ENCODE measurements around the gene CD99. TPM values are rescaled to one million over a fixed set of nuclear protein-coding genes. Genes with fewer than 3 reads are reported as not detected.

Gene CD99
- total and polyA plus RNA-seq, 8 donors: 72.9 to 220 (median 128) TPM

DNA sequence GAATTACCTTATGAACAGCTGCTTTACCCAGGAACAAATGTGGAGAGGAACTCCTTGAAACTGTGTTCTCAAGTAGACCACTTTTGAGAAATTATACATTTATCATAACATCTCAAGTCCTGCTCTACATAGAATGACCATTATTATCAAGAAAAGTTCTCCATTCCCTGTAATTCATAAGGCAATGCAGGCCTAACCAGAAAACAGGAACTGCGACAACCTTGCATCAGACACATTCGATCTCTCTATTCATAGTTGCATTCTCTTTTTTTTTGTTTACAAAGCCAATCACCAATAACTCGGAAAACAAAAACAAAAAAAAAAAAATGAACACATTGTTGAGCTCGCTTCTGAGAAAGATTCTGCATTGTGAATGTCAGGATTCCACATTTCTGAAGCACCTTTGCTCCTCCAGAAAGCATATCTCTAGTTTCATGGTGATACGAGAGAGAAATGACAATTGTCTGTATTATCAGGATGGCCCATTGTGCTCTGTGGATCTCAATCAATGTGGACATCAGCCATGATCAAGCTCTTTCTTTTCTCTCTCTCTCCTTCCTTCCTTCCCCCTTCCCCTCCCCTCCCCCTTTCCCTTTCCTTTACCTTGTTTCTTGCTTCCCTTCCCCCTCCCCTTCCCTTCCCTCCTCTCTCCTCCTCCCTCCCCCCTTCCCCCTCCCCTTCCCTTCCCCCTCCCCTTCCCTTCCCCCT is 32.4 kb upstream of the CD99 start:
- no peaks in the 10 kb centered on the region for H3K27me3 ChIP-seq
- intact Hi-C loops (cut with DNase I; ENCODE audit: low total_unique reads): no loop called here
- H3K9me3 ChIP-seq: no peaks in the 10 kb centered on the region
- no peak for DNase-seq
- H3K27ac ChIP-seq: no peak overlapping the region
- no peaks in the 10 kb centered on the region for H3K36me3 ChIP-seq
- peaks cover 0 to 9% (median 0%) of the 10 kb centered on the region in 4 donors for H3K4me1 ChIP-seq
- TF ChIP-seq EP300 (IDR thresholded peaks at IDR 0.05) (no peak), POLR2A (IDR thresholded peaks at IDR 0.05) (no peak), POLR2AphosphoS5 (IDR thresholded peaks at IDR 0.05) (no peak)
- TF ChIP-seq, protein P1, sequence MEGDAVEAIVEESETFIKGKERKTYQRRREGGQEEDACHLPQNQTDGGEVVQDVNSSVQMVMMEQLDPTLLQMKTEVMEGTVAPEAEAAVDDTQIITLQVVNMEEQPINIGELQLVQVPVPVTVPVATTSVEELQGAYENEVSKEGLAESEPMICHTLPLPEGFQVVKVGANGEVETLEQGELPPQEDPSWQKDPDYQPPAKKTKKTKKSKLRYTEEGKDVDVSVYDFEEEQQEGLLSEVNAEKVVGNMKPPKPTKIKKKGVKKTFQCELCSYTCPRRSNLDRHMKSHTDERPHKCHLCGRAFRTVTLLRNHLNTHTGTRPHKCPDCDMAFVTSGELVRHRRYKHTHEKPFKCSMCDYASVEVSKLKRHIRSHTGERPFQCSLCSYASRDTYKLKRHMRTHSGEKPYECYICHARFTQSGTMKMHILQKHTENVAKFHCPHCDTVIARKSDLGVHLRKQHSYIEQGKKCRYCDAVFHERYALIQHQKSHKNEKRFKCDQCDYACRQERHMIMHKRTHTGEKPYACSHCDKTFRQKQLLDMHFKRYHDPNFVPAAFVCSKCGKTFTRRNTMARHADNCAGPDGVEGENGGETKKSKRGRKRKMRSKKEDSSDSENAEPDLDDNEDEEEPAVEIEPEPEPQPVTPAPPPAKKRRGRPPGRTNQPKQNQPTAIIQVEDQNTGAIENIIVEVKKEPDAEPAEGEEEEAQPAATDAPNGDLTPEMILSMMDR (IDR thresholded peaks at IDR 0.05): no peak
- 78 to 86% (median 82%) methylated on average over 5 of the region's 5 CpGs for WGBS, 5 donors
- H3K4me3 ChIP-seq: no peak overlapping the region

DNA sequence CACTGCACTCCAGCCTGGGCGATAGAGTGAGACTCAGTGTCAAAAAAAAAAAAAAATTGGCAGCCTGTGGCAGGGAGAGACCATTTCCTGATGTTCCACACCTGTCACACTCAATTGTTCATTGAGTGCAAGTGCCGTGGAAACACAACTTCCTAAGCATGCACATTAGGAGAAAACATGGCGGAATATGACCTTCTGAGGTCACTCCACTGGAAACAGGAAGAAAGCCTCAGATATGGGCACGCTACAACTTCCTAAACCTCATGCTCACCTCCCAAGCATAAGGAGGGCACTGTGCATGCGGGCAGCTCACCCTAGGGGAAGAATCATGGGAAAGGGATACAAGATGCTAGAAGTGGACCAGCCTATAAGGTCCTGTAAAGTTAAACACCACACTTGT is 28.5 kb upstream of the CD99 start:
- H3K9me3 ChIP-seq: no peaks in the 10 kb centered on the region
- intact Hi-C loops (cut with DNase I; ENCODE audit: low total_unique reads): no loop called here
- DNase-seq: no peak
- TF ChIP-seq, protein P1 (IDR thresholded peaks at IDR 0.05): no peak
- no peak for TF ChIP-seq POLR2A (IDR thresholded peaks at IDR 0.05)
- TF ChIP-seq POLR2AphosphoS5 (IDR thresholded peaks at IDR 0.05): no peak
- TF ChIP-seq EP300 (IDR thresholded peaks at IDR 0.05): no peak
- peaks cover 0 to 8% (median 4%) of the 10 kb centered on the region in 4 donors for H3K4me1 ChIP-seq
- H3K27ac ChIP-seq: no peak overlapping the region
- 73 to 88% (median 78%) methylated on average over 5 of the region's 5 CpGs for WGBS, 5 donors
- H3K4me3 ChIP-seq: no peak overlapping the region
- H3K36me3 ChIP-seq: no peaks in the 10 kb centered on the region
- H3K27me3 ChIP-seq: no peaks in the 10 kb centered on the region

DNA sequence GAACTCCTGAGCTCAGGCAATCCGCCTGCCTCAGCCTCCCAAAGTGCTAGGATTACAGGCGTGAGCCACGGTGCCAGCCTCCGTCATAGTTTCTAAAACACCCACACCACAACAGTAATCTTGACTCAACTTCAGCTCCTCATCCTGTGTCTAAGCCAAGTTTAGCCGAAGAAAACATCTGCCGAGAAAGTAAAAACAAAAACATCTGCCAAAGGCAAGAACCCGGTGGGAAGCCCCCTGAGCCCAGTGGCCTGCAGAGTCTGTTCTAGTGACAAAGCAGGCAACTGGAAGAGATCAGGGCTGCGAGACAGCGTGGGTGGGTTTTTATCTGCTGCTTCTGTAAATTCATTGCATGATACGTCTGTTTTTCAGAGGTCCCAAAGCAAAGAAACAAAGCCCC is 26.6 kb upstream of the CD99 start:
- TF ChIP-seq POLR2AphosphoS5 (IDR thresholded peaks at IDR 0.05) (peak in 1 of 3 donors; percentile 8), POLR2A (IDR thresholded peaks at IDR 0.05) (no peak)
- Histone ChIP-seq H3K27me3 (no peaks in the 10 kb centered on the region), H3K27ac (peak overlapping the region in 3 of 5 donors; percentile 3 to 58 (median 7)), H3K36me3 (no peaks in the 10 kb centered on the region), H3K4me3 (no peak overlapping the region), H3K4me1 (peaks cover 0 to 8% (median 4%) of the 10 kb centered on the region in 4 donors), H3K9me3 (no peaks in the 10 kb centered on the region)
- WGBS, 5 donors: 64 to 84% (median 71%) methylated on average over 10 of the region's 10 CpGs
- peak in 1 of 2 donors; percentile 59 for DNase-seq
- intact Hi-C loops (cut with DNase I; ENCODE audit: low total_unique reads): no loop called here

DNA sequence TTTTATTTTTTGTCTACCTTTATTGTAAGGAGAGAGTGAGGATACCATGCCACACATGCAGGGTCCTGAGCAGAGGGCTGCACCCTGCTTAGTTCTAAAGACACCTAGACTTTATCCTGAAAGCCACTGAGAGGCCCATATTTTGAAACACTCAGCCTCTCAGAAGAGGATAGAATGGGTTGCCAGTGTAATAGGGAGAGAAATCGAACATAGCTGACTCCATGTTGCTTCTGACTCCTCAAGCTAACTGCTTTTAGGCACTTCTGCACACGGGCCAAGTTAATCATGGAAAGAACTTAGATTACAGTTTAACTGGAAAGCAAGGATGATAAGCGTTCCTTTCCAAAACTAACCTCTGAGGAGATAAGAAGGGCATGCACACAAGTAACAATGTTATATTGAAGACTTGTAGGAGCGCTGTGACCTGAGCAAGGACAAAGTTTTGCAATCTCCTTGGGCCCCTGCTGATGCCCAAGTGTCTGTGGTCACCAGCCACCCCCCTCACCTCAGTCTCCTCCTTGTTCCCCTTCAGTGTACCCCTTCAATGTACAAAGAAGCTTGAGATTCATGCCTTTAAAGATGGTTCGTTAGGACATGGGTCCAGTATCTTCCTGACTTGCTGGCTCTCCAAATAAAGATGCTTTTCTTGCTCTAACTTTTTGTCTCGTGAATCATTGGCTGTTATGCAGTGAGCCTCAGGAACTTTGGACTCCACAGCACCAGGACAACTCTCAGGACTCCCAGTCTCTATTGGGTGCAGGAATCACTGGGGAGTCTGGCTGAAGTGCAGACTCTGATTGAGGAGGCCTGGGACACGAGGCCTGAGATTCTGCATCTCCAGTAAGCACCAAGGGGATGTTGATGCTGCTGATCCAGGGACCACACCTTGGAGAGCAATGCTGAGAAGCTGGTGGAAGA is 25.4 kb upstream of the CD99 start:
- H3K4me1 ChIP-seq: peaks cover 0 to 8% (median 4%) of the 10 kb centered on the region in 4 donors
- WGBS, 5 donors: 37 to 61% (median 49%) methylated on average over 7 of the region's 7 CpGs
- no peaks in the 10 kb centered on the region for H3K27me3 ChIP-seq
- DNase-seq: no peak
- H3K36me3 ChIP-seq: no peaks in the 10 kb centered on the region
- H3K27ac ChIP-seq: no peak overlapping the region
- no peak overlapping the region for H3K4me3 ChIP-seq
- H3K9me3 ChIP-seq: no peaks in the 10 kb centered on the region
- intact Hi-C loops (cut with DNase I; ENCODE audit: low total_unique reads): no loop called here
- TF ChIP-seq, protein P1 (IDR thresholded peaks at IDR 0.05): no peak
